H9 (cell line): ENCODE data around the gene CFAP119. TPM values are rescaled to one million over a fixed set of nuclear protein-coding genes. Genes with fewer than 3 reads are reported as not detected.

Source experiments
- DNase-seq: peaks from one replicate; pipeline ENCODE4 v3.0.0-alpha.2; 2017
- H2AFZ ChIP-seq: one replicate; pipeline ENCODE4 v1.6.1; 2013; ENCODE audit warnings: mild to moderate bottlenecking, low read length, control low read depth, moderate library complexity
- H2AK5ac ChIP-seq: 2 replicates; pipeline ENCODE4 v1.6.1; 2013; ENCODE audit warnings: low read length, control low read depth, mixed read lengths; ENCODE audit not compliant: insufficient read length
- H2BK120ac ChIP-seq: one replicate; pipeline ENCODE4 v1.6.1; 2013; ENCODE audit warnings: low read depth, mild to moderate bottlenecking, low read length, control low read depth, inconsistent platforms; ENCODE audit not compliant: poor library complexity, severe bottlenecking
- H2BK12ac ChIP-seq: 2 replicates; pipeline ENCODE4 v1.6.1; 2013; ENCODE audit warnings: low read length, control low read depth, mixed read lengths, low read depth; ENCODE audit not compliant: insufficient read length
- H2BK15ac ChIP-seq: 2 replicates; pipeline ENCODE4 v1.6.1; 2013; ENCODE audit warnings: low read depth, low read length, control low read depth
- H2BK20ac ChIP-seq: one replicate; pipeline ENCODE4 v1.6.1; 2013; ENCODE audit warnings: low read depth, mild to moderate bottlenecking, low read length, control low read depth, inconsistent platforms; ENCODE audit not compliant: poor library complexity, severe bottlenecking
- H2BK5ac ChIP-seq: 2 replicates; pipeline ENCODE4 v1.6.1; 2013; ENCODE audit warnings: low read length, control low read depth, mixed read lengths; ENCODE audit not compliant: insufficient read length
- H3K14ac ChIP-seq: 2 replicates; pipeline ENCODE4 v1.6.1; 2013; ENCODE audit warnings: low read length, control low read depth; ENCODE audit not compliant: insufficient read depth
- H3K18ac ChIP-seq: 2 replicates; pipeline ENCODE4 v1.6.1; 2013; ENCODE audit warnings: low read depth, mild to moderate bottlenecking, mixed read lengths, low read length, control low read depth; ENCODE audit not compliant: insufficient read length
- H3K23ac ChIP-seq: 2 replicates; pipeline ENCODE4 v1.6.1; 2013; ENCODE audit warnings: low read length, control low read depth, mixed read lengths, low read depth; ENCODE audit not compliant: insufficient read length
- H3K23me2 ChIP-seq: 2 replicates; pipeline ENCODE4 v1.6.1; 2013; ENCODE audit warnings: low read depth, mild to moderate bottlenecking, mixed read lengths, low read length, control low read depth; ENCODE audit not compliant: insufficient read length, poor library complexity, severe bottlenecking
- H3K27ac ChIP-seq: 2 replicates; pipeline ENCODE4 v1.5.1; 2013; ENCODE audit warnings: low read length, control low read depth, mixed read lengths, low read depth; ENCODE audit not compliant: insufficient read length
- H3K27me3 ChIP-seq: 2 replicates; pipeline ENCODE4 v1.6.1; 2013; ENCODE audit warnings: low read length, control low read depth, inconsistent platforms; ENCODE audit not compliant: insufficient read depth
- H3K4ac ChIP-seq: 2 replicates; pipeline ENCODE4 v1.6.1; 2013; ENCODE audit warnings: low read depth, mild to moderate bottlenecking, control low read depth, inconsistent platforms, low read length, moderate library complexity
- H3K4me1 ChIP-seq: 2 replicates; pipeline ENCODE4 v1.6.1; 2013; ENCODE audit warnings: low read length, control low read depth, inconsistent platforms; ENCODE audit not compliant: insufficient read depth
- H3K4me2 ChIP-seq: 2 replicates; pipeline ENCODE4 v1.6.1; 2013; ENCODE audit warnings: low read length, control low read depth, mixed read lengths; ENCODE audit not compliant: insufficient read length, insufficient read depth
- H3K56ac ChIP-seq: 2 replicates; pipeline ENCODE4 v1.6.1; 2013; ENCODE audit warnings: low read depth, mild to moderate bottlenecking, mixed read lengths, low read length, control low read depth; ENCODE audit not compliant: insufficient read length
- H3K79me1 ChIP-seq: 2 replicates; pipeline ENCODE4 v1.6.1; 2013; ENCODE audit warnings: low read depth, mild to moderate bottlenecking, moderate library complexity, low read length, control low read depth, inconsistent platforms; ENCODE audit not compliant: insufficient read depth, poor library complexity, severe bottlenecking
- H3K79me2 ChIP-seq: 2 replicates; pipeline ENCODE4 v1.6.1; 2013; ENCODE audit warnings: low read length, control low read depth, inconsistent platforms; ENCODE audit not compliant: insufficient read depth
- H3K9ac ChIP-seq: 2 replicates; pipeline ENCODE4 v1.6.1; 2013; ENCODE audit warnings: low read length, control low read depth, mixed read lengths; ENCODE audit not compliant: insufficient read length; ENCODE audit errors: extremely low read depth
- H3K9me3 ChIP-seq: one replicate; pipeline ENCODE4 v1.6.1; 2013; ENCODE audit warnings: low read depth, low read length, inconsistent platforms; ENCODE audit not compliant: control insufficient read depth
- H3T11ph ChIP-seq: one replicate; pipeline ENCODE4 v1.6.1; 2013; ENCODE audit warnings: mild to moderate bottlenecking, low read length, control low read depth, inconsistent platforms
- H4K20me1 ChIP-seq: one replicate; pipeline ENCODE4 v1.6.1; 2013; ENCODE audit not compliant: control insufficient read depth, insufficient read length, insufficient read depth
- H4K5ac ChIP-seq: 2 replicates; pipeline ENCODE4 v1.6.1; 2013; ENCODE audit warnings: low read depth, mild to moderate bottlenecking, mixed read lengths, low read length, control low read depth; ENCODE audit not compliant: insufficient read length
- H4K8ac ChIP-seq: replicated peaks from 2 replicates; pipeline ENCODE4 v1.6.1; 2013; ENCODE audit warnings: low read length, control low read depth, mixed read lengths, low read depth; ENCODE audit not compliant: insufficient read length
- H4K91ac ChIP-seq: 2 replicates; pipeline ENCODE4 v1.6.1; 2013; ENCODE audit warnings: low read depth, mild to moderate bottlenecking, moderate library complexity, mixed read lengths, low read length, control low read depth; ENCODE audit not compliant: insufficient read length
- H3K27ac Mint-ChIP-seq, 3 experiments: 2 replicates in 2 of 3; 3 replicates in 1 of 3; pipeline ENCODE4 v1.8.0; 2020 to 2021; ENCODE audit warnings: mixed read lengths in 3 of 3, mild to moderate bottlenecking in 1 of 3, moderate library complexity in 1 of 3
- H3K27me3 Mint-ChIP-seq: 2 replicates; pipeline ENCODE4 v1.8.0; 2021; ENCODE audit warnings: low read depth, mild to moderate bottlenecking, moderate library complexity, mixed read lengths
- H3K36me3 Mint-ChIP-seq, 3 experiments: 2 replicates in 2 of 3; 3 replicates in 1 of 3; pipeline ENCODE4 v1.8.0; 2020 to 2021; ENCODE audit warnings: low read depth in 3 of 3, mixed read lengths in 3 of 3; ENCODE audit not compliant: insufficient read depth in 1 of 3
- H3K4me1 Mint-ChIP-seq, 2 experiments: 2 replicates each; pipeline ENCODE4 v1.8.0; 2020; ENCODE audit warnings: mixed read lengths in 2 of 2
- H3K4me3 Mint-ChIP-seq, 2 experiments: 2 replicates in 1 of 2; 3 replicates in 1 of 2; pipeline ENCODE4 v1.8.0; 2020 to 2021; ENCODE audit warnings: mild to moderate bottlenecking in 2 of 2, mixed read lengths in 2 of 2, moderate library complexity in 1 of 2
- H3K9me3 Mint-ChIP-seq, 2 experiments: 2 replicates in 1 of 2; 3 replicates in 1 of 2; pipeline ENCODE4 v1.8.0; 2020; ENCODE audit warnings: mild to moderate bottlenecking in 2 of 2, mixed read lengths in 2 of 2, moderate library complexity in 1 of 2
- WGBS: extraction: QIAGEN DNeasy Blood & Tissue Kit; methylation state at CpG from one replicate; pipeline ENCODE4 v1.1.7; 2013; ENCODE audit warnings: missing lambda C conversion rate, low lambda C conversion rate, mixed read lengths; ENCODE audit not compliant: insufficient read length; ENCODE audit errors: extremely low coverage; 5-methylcytosine and 5-hydroxymethylcytosine counted together
- total RNA-seq: library from RNA; stranded (reverse); gene quantifications from 2 replicates; pipeline ENCODE4 v1.2.1, GENCODE V29; 2021
- TF ChIP-seq, protein P1 (sequence below): fragments of 200-600 bp; sonication (generic); conservative IDR thresholded peaks from 3 replicates; pipeline ENCODE4 v1.8.0; 2021; ENCODE audit warnings: antibody characterized with exemption, mild to moderate bottlenecking

Gene CFAP119
- total RNA-seq, 1 experiment from 2014 or later = 5.4 TPM

DNA sequence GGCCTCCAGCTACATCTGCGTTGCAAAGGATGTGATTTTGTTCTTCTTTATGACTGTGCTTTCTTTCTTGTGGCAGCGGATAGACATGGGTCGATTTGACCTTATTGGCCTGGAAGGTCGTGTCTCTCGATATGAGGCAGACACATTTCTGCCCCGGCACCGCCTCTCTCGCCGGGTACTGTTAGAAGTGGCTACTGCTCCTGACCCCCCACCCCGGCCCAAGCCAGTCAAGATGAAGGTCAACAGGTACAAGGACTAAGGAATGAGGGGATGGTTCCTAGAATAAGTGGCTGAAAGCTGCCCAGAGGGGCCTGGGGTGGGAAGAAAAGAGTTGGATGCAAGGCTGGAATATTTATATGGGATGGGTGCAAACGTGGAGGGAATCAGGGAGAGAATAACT, 41.8 kb downstream of the CFAP119 start:
- H4K20me1 ChIP-seq = no peaks in the 10 kb centered on the region

More for the DNA sequence above, 41.8 kb downstream of the CFAP119 start:
- H3K27me3 ChIP-seq = no peaks in the 10 kb centered on the region
- Mint-ChIP-seq H3K36me3 (peaks cover 68 to 89% (median 76%) of the 10 kb centered on the region in 3 experiments), H3K4me1 (no peaks in the 10 kb centered on the region), H3K4me3 (no peak overlapping the region), H3K27ac (no peak overlapping the region), H3K27me3 (no peaks in the 10 kb centered on the region), H3K9me3 (no peaks in the 10 kb centered on the region; a peak in 1 of 5 replicates)
- no peaks in the 10 kb centered on the region for H3K79me2 ChIP-seq
- H3T11ph ChIP-seq = no peak overlapping the region
- TF ChIP-seq, protein P1, sequence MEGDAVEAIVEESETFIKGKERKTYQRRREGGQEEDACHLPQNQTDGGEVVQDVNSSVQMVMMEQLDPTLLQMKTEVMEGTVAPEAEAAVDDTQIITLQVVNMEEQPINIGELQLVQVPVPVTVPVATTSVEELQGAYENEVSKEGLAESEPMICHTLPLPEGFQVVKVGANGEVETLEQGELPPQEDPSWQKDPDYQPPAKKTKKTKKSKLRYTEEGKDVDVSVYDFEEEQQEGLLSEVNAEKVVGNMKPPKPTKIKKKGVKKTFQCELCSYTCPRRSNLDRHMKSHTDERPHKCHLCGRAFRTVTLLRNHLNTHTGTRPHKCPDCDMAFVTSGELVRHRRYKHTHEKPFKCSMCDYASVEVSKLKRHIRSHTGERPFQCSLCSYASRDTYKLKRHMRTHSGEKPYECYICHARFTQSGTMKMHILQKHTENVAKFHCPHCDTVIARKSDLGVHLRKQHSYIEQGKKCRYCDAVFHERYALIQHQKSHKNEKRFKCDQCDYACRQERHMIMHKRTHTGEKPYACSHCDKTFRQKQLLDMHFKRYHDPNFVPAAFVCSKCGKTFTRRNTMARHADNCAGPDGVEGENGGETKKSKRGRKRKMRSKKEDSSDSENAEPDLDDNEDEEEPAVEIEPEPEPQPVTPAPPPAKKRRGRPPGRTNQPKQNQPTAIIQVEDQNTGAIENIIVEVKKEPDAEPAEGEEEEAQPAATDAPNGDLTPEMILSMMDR = no peak
- H3K14ac ChIP-seq = no peak overlapping the region
- H4K8ac ChIP-seq = no peak overlapping the region
- no peaks in the 10 kb centered on the region for H3K9me3 ChIP-seq
- H3K56ac ChIP-seq = no peak overlapping the region
- no peaks in the 10 kb centered on the region for H3K4me1 ChIP-seq
- no peak for DNase-seq
- H3K27ac ChIP-seq = no peak overlapping the region
- WGBS = no CpG with 5 or more reads among the region's 11 CpGs
- no peak overlapping the region for H3K9ac ChIP-seq
- no peak overlapping the region for H3K4ac ChIP-seq
- no peak overlapping the region for H3K18ac ChIP-seq
- H2AFZ ChIP-seq = no peak overlapping the region
- H4K91ac ChIP-seq = no peak overlapping the region
- no peaks in the 10 kb centered on the region for H3K79me1 ChIP-seq
- H2BK120ac ChIP-seq = no peak overlapping the region
- no peak overlapping the region for H2BK12ac ChIP-seq
- H2BK20ac ChIP-seq = no peak overlapping the region
- H2BK5ac ChIP-seq = no peak overlapping the region
- H2AK5ac ChIP-seq = no peak overlapping the region
- H3K4me2 ChIP-seq = no peak overlapping the region
- no peak overlapping the region for H4K5ac ChIP-seq
- no peak overlapping the region for H3K23ac ChIP-seq
- H2BK15ac ChIP-seq = no peak overlapping the region
- H3K23me2 ChIP-seq = no peaks in the 10 kb centered on the region
